Smooth muscle cell (in vitro differentiated cells): Measurements from ENCODE around the gene ELFN1. TPM values are rescaled to one million over a fixed set of nuclear protein-coding genes. Genes with fewer than 3 reads are reported as not detected.

Source experiments
- DNase-seq: peaks from one replicate; lab custom pipeline; 2025; ENCODE audit not compliant: unreplicated experiment; lab: John Stamatoyannopoulos, UW
- H2AFZ ChIP-seq: fragments of 200-600 bp; sonication (generic); 2 replicates; pipeline ENCODE4 v1.6.0; 2016; ENCODE audit warnings: antibody characterized with exemption, low read depth, mild to moderate bottlenecking
- H3F3A ChIP-seq: fragments of 200-600 bp; sonication (generic); 2 replicates; pipeline ENCODE4 v1.6.0; 2017; ENCODE audit warnings: antibody characterized with exemption, low read depth
- H3K27ac ChIP-seq: fragments of 200-600 bp; sonication (generic); 2 replicates; pipeline ENCODE4 v1.5.1; 2016; ENCODE audit warnings: low read depth, mild to moderate bottlenecking
- H3K27me3 ChIP-seq: fragments of 200-600 bp; sonication (generic); 2 replicates; pipeline ENCODE4 v1.6.1; 2016; ENCODE audit warnings: low read depth, mild to moderate bottlenecking
- H3K36me3 ChIP-seq: fragments of 200-600 bp; sonication (generic); 2 replicates; pipeline ENCODE4 v1.5.1; 2016; ENCODE audit warnings: low read depth
- H3K4me1 ChIP-seq: fragments of 200-600 bp; sonication (generic); 2 replicates; pipeline ENCODE4 v1.5.1; 2016; ENCODE audit warnings: low read depth
- H3K4me2 ChIP-seq: fragments of 200-600 bp; sonication (generic); 2 replicates; pipeline ENCODE4 v1.6.0; 2016; ENCODE audit warnings: mild to moderate bottlenecking
- H3K4me3 ChIP-seq: fragments of 200-600 bp; sonication (generic); 2 replicates; pipeline ENCODE4 v1.5.1; 2016; ENCODE audit warnings: mild to moderate bottlenecking
- H3K79me2 ChIP-seq: fragments of 200-600 bp; sonication (generic); 2 replicates; pipeline ENCODE4 v1.6.0; 2016; ENCODE audit warnings: low read depth, mild to moderate bottlenecking
- H3K9ac ChIP-seq: fragments of 200-600 bp; sonication (generic); 2 replicates; pipeline ENCODE4 v1.6.0; 2016; ENCODE audit warnings: low read depth
- H3K9me3 ChIP-seq: fragments of 200-600 bp; sonication (generic); replicated peaks from 2 replicates; pipeline ENCODE4 v1.5.1; 2016; ENCODE audit warnings: low read depth
- H4K20me1 ChIP-seq: fragments of 200-600 bp; sonication (generic); 2 replicates; pipeline ENCODE4 v1.6.0; 2016; ENCODE audit warnings: low read depth
- CTCF ChIP-seq: fragments of 200-600 bp; sonication (generic); IDR thresholded peaks from 2 replicates; pipeline ENCODE4 v1.5.1; 2017; ENCODE audit warnings: borderline replicate concordance, mild to moderate bottlenecking, antibody characterized with exemption; ENCODE audit not compliant: insufficient read depth, poor library complexity, severe bottlenecking
- WGBS: methylation state at CpG from one replicate; pipeline ENCODE4 v1.1.7; 2016; ENCODE audit warnings: low lambda C conversion rate; 5-methylcytosine and 5-hydroxymethylcytosine counted together
- polyA plus RNA-seq: library from polyadenylated mRNA; unstranded; fragments of >200 nt; fragmentation: Nextera tagmentation; extraction: Ambion mirVana; gene quantifications from 2 replicates; pipeline ENCODE4 v1.2.1, GENCODE V29; 2016
- total RNA-seq: library from RNA; depleted of rRNA; stranded (reverse); fragments of >200 nt; gene quantifications from 2 replicates; pipeline ENCODE4 v1.2.3, GENCODE V29; 2014

ELFN1 gene
- total and polyA plus RNA-seq, 2 experiments from 2014 or later = 4.2 to 6.2 TPM

DNA sequence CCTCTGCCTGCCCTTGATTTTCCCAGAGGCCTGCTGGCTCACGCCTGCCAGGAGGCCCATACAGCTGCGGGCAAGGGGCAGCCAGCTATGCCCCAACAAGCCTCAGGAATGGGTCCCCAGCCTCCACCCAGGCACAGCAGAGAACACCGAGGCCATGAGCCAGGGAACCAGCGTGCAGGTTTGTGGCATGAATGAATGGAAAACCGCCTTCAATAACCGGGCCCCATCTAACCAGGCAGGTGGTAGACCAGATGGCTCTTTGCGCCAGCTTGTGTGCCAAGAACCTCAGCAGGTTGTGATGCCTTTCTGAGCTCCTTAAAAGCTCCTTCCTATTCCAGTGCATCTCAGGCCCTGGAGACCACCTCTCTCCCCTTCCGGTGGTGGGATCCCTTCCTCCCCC, 50.2 kb downstream of the ELFN1 start:
- 96% methylated on average over 8 of the region's 8 CpGs for whole genome bisulfite sequencing
- Histone ChIP-seq H2AFZ (no peak overlapping the region), H3K27me3 (no peaks in the 10 kb centered on the region), H4K20me1 (peaks cover 8% of the 10 kb centered on the region), H3K4me2 (no peak overlapping the region), H3K4me1 (no peaks in the 10 kb centered on the region), H3K9me3 (no peaks in the 10 kb centered on the region), H3F3A (no peaks in the 10 kb centered on the region), H3K4me3 (no peak overlapping the region), H3K36me3 (no peaks in the 10 kb centered on the region), H3K9ac (no peak overlapping the region), H3K27ac (no peak overlapping the region), H3K79me2 (no peaks in the 10 kb centered on the region)
- TF ChIP-seq CTCF = no peak
- DNase-seq = no peak

- no peaks in the 10 kb centered on the region for H3F3A ChIP-seq
- H3K4me2 ChIP-seq = no peak overlapping the region
- WGBS = 92% methylated on average over 14 of the region's 14 CpGs
- DNase-seq = no peak
- H2AFZ ChIP-seq = no peak overlapping the region
- no peaks in the 10 kb centered on the region for H3K36me3 ChIP-seq
- TF ChIP-seq CTCF = no peak
- peaks cover 8% of the 10 kb centered on the region for H4K20me1 ChIP-seq
- H3K27me3 ChIP-seq = no peaks in the 10 kb centered on the region
- no peak overlapping the region for H3K27ac ChIP-seq
- H3K4me3 ChIP-seq = no peak overlapping the region
- no peak overlapping the region for H3K9ac ChIP-seq
- no peaks in the 10 kb centered on the region for H3K9me3 ChIP-seq
- no peaks in the 10 kb centered on the region for H3K79me2 ChIP-seq
- no peaks in the 10 kb centered on the region for H3K4me1 ChIP-seq
These were observed 51.1 kb downstream of the ELFN1 start for GRCh38 chr7:1721047-1721690.

DNA sequence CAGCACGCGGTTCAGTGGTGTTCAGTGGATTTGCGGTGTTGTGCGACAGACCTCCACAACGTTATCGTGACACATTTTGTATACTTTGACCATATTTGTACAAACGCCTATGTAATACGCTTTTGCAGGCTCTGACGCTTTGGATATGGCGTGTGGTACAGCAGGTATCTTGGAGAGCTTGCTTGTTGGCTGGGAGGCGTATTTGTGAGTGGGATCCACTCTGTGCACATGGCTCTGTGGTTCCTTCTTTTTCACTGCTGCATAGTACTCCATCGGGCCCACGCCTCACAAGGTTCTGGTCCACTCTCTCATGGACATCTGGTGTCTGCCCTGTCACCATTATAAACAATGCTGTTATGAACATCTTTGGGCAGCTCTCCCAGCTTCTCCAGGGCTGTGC, 53.2 kb downstream of the ELFN1 start:
- no peak overlapping the region for H3K9ac ChIP-seq
- H3K9me3 ChIP-seq = no peaks in the 10 kb centered on the region
- no peak overlapping the region for H3K27ac ChIP-seq
- no peaks in the 10 kb centered on the region for H3K4me1 ChIP-seq
- no peaks in the 10 kb centered on the region for H3K79me2 ChIP-seq
- no peaks in the 10 kb centered on the region for H3K27me3 ChIP-seq
- no peak overlapping the region for H3K4me2 ChIP-seq
- no peak for TF ChIP-seq CTCF
- DNase-seq = no peak
- WGBS = 97% methylated on average over 13 of the region's 13 CpGs
- no peak overlapping the region for H3K4me3 ChIP-seq
- H4K20me1 ChIP-seq = no peaks in the 10 kb centered on the region
- H2AFZ ChIP-seq = no peak overlapping the region
- H3F3A ChIP-seq = no peaks in the 10 kb centered on the region
- no peaks in the 10 kb centered on the region for H3K36me3 ChIP-seq

DNA sequence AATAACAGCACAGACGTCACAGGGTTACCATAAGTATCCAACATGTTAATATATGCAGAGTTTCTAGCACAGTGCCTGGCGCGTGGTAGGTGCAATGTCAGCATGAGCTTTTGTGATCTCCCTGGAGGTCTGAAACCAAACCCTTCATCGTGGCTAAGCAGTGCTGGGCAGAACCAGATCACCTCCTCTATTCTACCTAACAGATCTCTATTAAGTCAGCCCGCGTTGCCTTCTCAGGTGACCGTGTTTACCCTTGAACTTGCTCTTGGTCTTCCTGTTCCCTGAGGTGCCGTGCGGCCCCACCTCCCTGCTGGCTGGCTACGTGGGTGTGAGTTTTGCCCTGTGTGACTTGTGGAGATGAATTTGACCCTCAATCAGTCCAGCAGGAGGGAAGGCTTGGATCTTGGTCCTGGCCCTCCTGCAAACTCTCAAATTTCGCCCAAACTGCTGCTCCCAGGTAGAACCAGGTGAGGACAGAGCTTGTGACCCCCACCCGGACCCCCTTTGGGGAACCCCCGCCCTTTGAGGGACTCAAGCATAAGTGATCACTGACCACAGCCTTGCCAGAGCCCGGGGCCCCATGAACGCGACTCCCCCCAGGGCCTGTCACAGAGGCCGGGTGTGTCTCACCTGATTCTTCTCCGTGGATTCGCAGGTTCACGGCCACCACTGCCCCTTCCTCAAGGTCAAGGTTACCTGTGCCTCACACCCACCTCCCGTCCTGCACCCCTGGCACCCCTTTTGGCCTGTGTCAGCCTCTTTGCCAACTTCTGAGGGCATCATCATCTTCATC, 54.2 kb downstream of the ELFN1 start:
- Histone ChIP-seq H3K79me2 (no peaks in the 10 kb centered on the region), H3K4me3 (no peak overlapping the region), H4K20me1 (no peaks in the 10 kb centered on the region), H3K27me3 (no peaks in the 10 kb centered on the region), H3K36me3 (no peaks in the 10 kb centered on the region), H3F3A (no peaks in the 10 kb centered on the region), H3K4me1 (no peaks in the 10 kb centered on the region), H3K9ac (no peak overlapping the region), H3K4me2 (no peak overlapping the region), H3K27ac (no peak overlapping the region), H2AFZ (no peak overlapping the region), H3K9me3 (peaks cover 6% of the 10 kb centered on the region)
- 93% methylated on average over 21 of the region's 21 CpGs for WGBS
- no peak for DNase-seq
- no peak for TF ChIP-seq CTCF
